PC-9 (cell line): Measurements from ENCODE around the gene TMEM80. TPM values are rescaled to one million over a fixed set of nuclear protein-coding genes. Genes with fewer than 3 reads are reported as not detected.
"Not testable (repeated sequence)": the region's sequence is repeated elsewhere in the genome, so short reads cannot be mapped to it uniquely, and the experiment has no call there.

Source experiments
- BruUV-seq: library from RNA; stranded (reverse); fragments of 400-500 nt; replicated peaks from 2 replicates; lab custom pipeline; 2021; lab: Mats Ljungman, UMichigan
- CTCF ChIA-PET: fragments of 300-600 bp; sonication (Branson Sonifier 250); formaldehyde crosslinking; loops from one replicate; lab custom pipeline; 2022; ENCODE audit warnings: antibody characterized with exemption; lab: Charles Lee
- POLR2A ChIA-PET: fragments of 300-600 bp; sonication (Branson Sonifier 250); formaldehyde crosslinking; loops from one replicate; lab custom pipeline; 2022; ENCODE audit warnings: antibody characterized with exemption; ENCODE audit not compliant: unreplicated experiment; lab: Charles Lee
- DNase-seq, 2 experiments: peaks; one replicate each; pipeline versions ENCODE4 v3.0.0 to v3.0.0-alpha.2; 2015 to 2022; ENCODE audit warnings: mixed read lengths in 1 of 2
- H2AFZ ChIP-seq: fragments of 200-600 bp; sonication (generic); 2 replicates; pipeline ENCODE4 v1.8.1; 2017; ENCODE audit warnings: antibody characterized with exemption
- H3F3A ChIP-seq: fragments of 200-600 bp; sonication (generic); 2 replicates; pipeline ENCODE4 v1.8.1; 2017; ENCODE audit warnings: antibody characterized with exemption, mild to moderate bottlenecking, low read depth; ENCODE audit not compliant: insufficient read depth
- H3K27ac ChIP-seq: fragments of 200-600 bp; sonication (generic); 2 replicates; pipeline ENCODE4 v1.6.1; 2016; ENCODE audit warnings: mixed run types
- H3K27me3 ChIP-seq: fragments of 200-600 bp; sonication (generic); 2 replicates; pipeline ENCODE4 v1.6.1; 2016; ENCODE audit warnings: low read depth, mixed run types; ENCODE audit not compliant: insufficient read depth
- H3K36me3 ChIP-seq: fragments of 200-600 bp; sonication (generic); 2 replicates; pipeline ENCODE4 v1.6.1; 2016; ENCODE audit warnings: low read depth, mixed run types
- H3K4me1 ChIP-seq: fragments of 200-600 bp; sonication (generic); replicated peaks from 2 replicates; pipeline ENCODE4 v1.6.1; 2016; ENCODE audit warnings: mixed run types; ENCODE audit not compliant: insufficient read depth
- H3K4me2 ChIP-seq: fragments of 200-600 bp; sonication (generic); 2 replicates; pipeline ENCODE4 v1.6.1; 2017; ENCODE audit warnings: mixed run types
- H3K4me3 ChIP-seq: fragments of 200-600 bp; sonication (generic); 2 replicates; pipeline ENCODE4 v1.6.1; 2016; ENCODE audit warnings: mixed run types
- H3K79me2 ChIP-seq: fragments of 200-600 bp; sonication (generic); 2 replicates; pipeline ENCODE4 v1.6.1; 2017; ENCODE audit warnings: low read depth, mixed run types
- H3K9me2 ChIP-seq: fragments of 200-600 bp; sonication (generic); 2 replicates; pipeline ENCODE4 v1.8.1; 2017; ENCODE audit warnings: mild to moderate bottlenecking; ENCODE audit not compliant: insufficient read depth
- H3K9me3 ChIP-seq: fragments of 200-600 bp; sonication (generic); 2 replicates; pipeline ENCODE4 v1.8.1; 2016; ENCODE audit warnings: low read depth; ENCODE audit not compliant: insufficient read depth
- H4K20me1 ChIP-seq: fragments of 200-600 bp; sonication (generic); 2 replicates; pipeline ENCODE4 v1.8.1; 2017; ENCODE audit not compliant: insufficient read depth
- EZH2 ChIP-seq: fragments of 200-600 bp; sonication (generic); IDR thresholded peaks from 2 replicates; pipeline ENCODE4 v1.8.0; 2017; ENCODE audit warnings: antibody characterized with exemption, low read depth
- intact Hi-C: fragments of 100-400 bp; cut with micrococcal nuclease; formaldehyde crosslinking; loops from one replicate; pipeline ENCODE4 v1.10.0; 2022; ENCODE audit not compliant: unreplicated experiment
- total RNA-seq: library from RNA; stranded (reverse); gene quantifications from 2 replicates; pipeline ENCODE4 v1.2.3, GENCODE V29; 2021
- TF ChIP-seq, protein P1 (sequence below): fragments of 200-600 bp; sonication (generic); conservative IDR thresholded peaks from 2 replicates; pipeline ENCODE4 v1.6.1; 2017; ENCODE audit warnings: mixed run types, antibody characterized with exemption, mild to moderate bottlenecking, moderate library complexity

TMEM80 gene
- total RNA-seq, 1 experiment from 2014 or later, result 36.6 TPM

- 0 out of 2 replicates have a peak overlapping the region, but pooled peaks have one; percentile 4 for H3K4me2 ChIP-seq
- CTCF ChIA-PET, result no interaction called here
- POLR2A ChIA-PET, result no interaction called here
Measured at GRCh38 chr11:729492-730074, 34.0 kb downstream of the TMEM80 start.

DNA sequence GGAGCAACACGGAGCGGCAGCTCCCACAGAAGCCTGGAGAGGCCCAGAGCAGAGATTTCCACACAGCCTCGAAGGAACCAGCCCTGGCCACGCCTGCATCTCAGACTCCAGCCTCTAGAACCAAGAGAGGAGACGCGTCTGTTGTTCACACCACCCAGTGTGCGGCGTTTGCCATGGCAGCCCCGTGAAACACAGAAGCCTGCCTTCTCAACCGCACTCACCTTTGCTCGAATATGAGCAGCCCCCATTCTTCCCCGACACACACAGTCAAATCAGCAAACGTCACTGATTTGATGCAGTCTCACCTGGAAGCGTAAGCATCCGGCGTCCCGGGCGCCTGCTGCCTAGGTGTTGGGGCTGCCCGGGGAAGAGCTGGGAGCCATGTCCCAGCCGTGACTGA, 37.5 kb downstream of the TMEM80 start:
- TF ChIP-seq EZH2, result no peak
- TF ChIP-seq, protein P1, sequence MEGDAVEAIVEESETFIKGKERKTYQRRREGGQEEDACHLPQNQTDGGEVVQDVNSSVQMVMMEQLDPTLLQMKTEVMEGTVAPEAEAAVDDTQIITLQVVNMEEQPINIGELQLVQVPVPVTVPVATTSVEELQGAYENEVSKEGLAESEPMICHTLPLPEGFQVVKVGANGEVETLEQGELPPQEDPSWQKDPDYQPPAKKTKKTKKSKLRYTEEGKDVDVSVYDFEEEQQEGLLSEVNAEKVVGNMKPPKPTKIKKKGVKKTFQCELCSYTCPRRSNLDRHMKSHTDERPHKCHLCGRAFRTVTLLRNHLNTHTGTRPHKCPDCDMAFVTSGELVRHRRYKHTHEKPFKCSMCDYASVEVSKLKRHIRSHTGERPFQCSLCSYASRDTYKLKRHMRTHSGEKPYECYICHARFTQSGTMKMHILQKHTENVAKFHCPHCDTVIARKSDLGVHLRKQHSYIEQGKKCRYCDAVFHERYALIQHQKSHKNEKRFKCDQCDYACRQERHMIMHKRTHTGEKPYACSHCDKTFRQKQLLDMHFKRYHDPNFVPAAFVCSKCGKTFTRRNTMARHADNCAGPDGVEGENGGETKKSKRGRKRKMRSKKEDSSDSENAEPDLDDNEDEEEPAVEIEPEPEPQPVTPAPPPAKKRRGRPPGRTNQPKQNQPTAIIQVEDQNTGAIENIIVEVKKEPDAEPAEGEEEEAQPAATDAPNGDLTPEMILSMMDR, result no peak
- POLR2A ChIA-PET, result no interaction called here

More at GRCh38 chr11:729492-730074, 34.0 kb downstream of the TMEM80 start:
- 0 out of 2 replicates have a peak, but pooled peaks cover 4% of the 10 kb centered on the region for H3K79me2 ChIP-seq
- peaks cover 16% of the 10 kb centered on the region for H3F3A ChIP-seq
- no peaks in the 10 kb centered on the region for H3K36me3 ChIP-seq
- no peak overlapping the region for H2AFZ ChIP-seq
- BruUV-seq, result no TSS peak
- no peaks in the 10 kb centered on the region for H3K27me3 ChIP-seq
- H4K20me1 ChIP-seq, result no peaks in the 10 kb centered on the region
- intact Hi-C loops, result loop anchor here (10.0 kb wide), 1 partner anchor 165 kb away; the partner anchor contains the start of genes LMNTD2 and RASSF7
- no peak for TF ChIP-seq EZH2
- TF ChIP-seq, protein P1, result no peak
- H3K9me3 ChIP-seq, result no peaks in the 10 kb centered on the region
- no peak overlapping the region for H3K4me3 ChIP-seq
- H3K4me1 ChIP-seq, result peaks cover 31% of the 10 kb centered on the region
- H3K9me2 ChIP-seq, result no peaks in the 10 kb centered on the region
- no peak for DNase-seq
- H3K27ac ChIP-seq, result no peak overlapping the region

DNA sequence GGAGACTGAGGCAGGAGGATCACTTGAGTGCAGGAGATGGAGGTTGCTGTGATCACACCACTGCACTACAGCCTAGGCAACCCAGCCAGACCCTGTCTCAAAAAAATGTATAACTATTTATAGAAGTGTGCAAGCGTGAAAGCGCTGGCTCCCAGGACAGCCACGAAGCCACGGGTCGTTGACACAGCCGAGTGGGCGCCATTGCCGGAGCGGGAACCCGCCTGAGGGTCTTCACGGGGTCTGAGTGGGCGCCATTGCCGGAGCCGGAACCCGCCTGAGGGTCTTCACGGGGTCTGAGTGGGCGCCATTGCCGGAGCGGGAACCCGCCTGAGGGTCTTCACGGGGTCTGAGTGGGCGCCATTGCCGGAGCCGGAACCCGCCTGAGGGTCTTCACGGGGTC, 38.9 kb downstream of the TMEM80 start:
- POLR2A ChIA-PET, H3K4me2 ChIP-seq, DNase-seq, CTCF ChIA-PET, BruUV-seq, H3K9me3 ChIP-seq, H3K4me3 ChIP-seq, H2AFZ ChIP-seq, H3K27ac ChIP-seq, H3K36me3 ChIP-seq, H3K27me3 ChIP-seq, H3K79me2 ChIP-seq, H3K9me2 ChIP-seq, intact Hi-C loops, H4K20me1 ChIP-seq: not testable (repeated sequence)
- H3K4me1 ChIP-seq, result peaks cover 24% of the 10 kb centered on the region
- peaks cover 20% of the 10 kb centered on the region; the same call in 1 of the 2 replicates for H3F3A ChIP-seq

More for the DNA sequence above, 37.5 kb downstream of the TMEM80 start:
- Histone ChIP-seq H3F3A (peaks cover 13% of the 10 kb centered on the region; the same call in 1 of the 2 replicates), H3K9me3 (no peaks in the 10 kb centered on the region), H3K36me3 (no peaks in the 10 kb centered on the region), H3K4me1 (peaks cover 28% of the 10 kb centered on the region), H3K9me2 (no peaks in the 10 kb centered on the region), H4K20me1 (no peaks in the 10 kb centered on the region), H2AFZ (no peak overlapping the region), H3K27me3 (no peaks in the 10 kb centered on the region), H3K27ac (no peak overlapping the region), H3K79me2 (no peaks in the 10 kb centered on the region), H3K4me3 (no peak overlapping the region), H3K4me2 (no peak overlapping the region)
- CTCF ChIA-PET, result no interaction called here
- BruUV-seq, result no TSS peak
- no peak for DNase-seq
- intact Hi-C loops, result no loop called here
